Coronary artery (tissue), 2 donors: ENCODE results near the gene RAB26.

Experiments
- DNase-seq: peaks from one replicate; pipeline ENCODE4 v3.0.0-alpha.2; 2017; ENCODE audit warnings: low spot score
- H3K27ac ChIP-seq, 2 donors: fragments of 200-600 bp; sonication (generic); one replicate each; pipeline ENCODE4 v1.5.1; 2016 to 2019
- H3K4me3 ChIP-seq: fragments of 200-600 bp; sonication (generic); 2 replicates; pipeline ENCODE4 v1.5.1; 2016; ENCODE audit warnings: mild to moderate bottlenecking, moderate library complexity
- TF ChIP-seq, protein P1 (sequence below): fragments of 200-600 bp; sonication (generic); IDR thresholded peaks from one replicate; pipeline ENCODE4 v1.5.1; 2019; ENCODE audit warnings: antibody characterized with exemption

The RAB26 gene

DNA sequence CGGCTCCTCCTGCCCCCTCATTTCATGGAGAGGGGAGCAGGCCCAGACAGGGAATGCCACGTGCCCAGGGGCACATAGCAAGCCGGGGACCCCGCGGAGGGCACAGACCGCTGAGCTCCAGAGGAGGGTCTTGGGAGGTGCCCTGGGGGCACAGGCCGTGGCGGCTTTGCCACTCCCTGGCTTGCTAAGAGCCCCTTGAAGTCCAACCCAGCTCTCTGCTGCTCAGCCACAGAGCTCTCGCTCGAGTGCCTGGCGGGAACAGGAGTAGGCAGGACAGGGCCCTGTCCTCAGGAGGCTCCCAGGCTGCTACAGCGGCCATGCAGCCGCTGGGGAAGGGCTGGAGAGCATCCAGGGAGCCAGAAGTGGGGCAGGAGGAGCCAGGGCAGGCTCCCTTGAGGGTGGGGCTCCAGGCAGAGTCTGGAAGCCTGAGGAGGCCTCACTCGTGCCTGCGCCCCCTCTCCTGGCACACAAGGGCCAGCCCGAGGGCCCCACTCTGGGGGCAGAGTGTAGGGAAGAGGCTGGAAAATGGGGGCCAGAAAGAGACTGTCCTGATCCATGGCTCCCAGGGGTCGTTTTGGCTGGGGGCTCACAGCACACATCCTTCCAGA lies 4.4 kb upstream of the RAB26 start:
- TF ChIP-seq, protein P1, sequence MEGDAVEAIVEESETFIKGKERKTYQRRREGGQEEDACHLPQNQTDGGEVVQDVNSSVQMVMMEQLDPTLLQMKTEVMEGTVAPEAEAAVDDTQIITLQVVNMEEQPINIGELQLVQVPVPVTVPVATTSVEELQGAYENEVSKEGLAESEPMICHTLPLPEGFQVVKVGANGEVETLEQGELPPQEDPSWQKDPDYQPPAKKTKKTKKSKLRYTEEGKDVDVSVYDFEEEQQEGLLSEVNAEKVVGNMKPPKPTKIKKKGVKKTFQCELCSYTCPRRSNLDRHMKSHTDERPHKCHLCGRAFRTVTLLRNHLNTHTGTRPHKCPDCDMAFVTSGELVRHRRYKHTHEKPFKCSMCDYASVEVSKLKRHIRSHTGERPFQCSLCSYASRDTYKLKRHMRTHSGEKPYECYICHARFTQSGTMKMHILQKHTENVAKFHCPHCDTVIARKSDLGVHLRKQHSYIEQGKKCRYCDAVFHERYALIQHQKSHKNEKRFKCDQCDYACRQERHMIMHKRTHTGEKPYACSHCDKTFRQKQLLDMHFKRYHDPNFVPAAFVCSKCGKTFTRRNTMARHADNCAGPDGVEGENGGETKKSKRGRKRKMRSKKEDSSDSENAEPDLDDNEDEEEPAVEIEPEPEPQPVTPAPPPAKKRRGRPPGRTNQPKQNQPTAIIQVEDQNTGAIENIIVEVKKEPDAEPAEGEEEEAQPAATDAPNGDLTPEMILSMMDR = no peak
- H3K27ac ChIP-seq = no peak overlapping the region
- DNase-seq = no peak
- no peak overlapping the region for H3K4me3 ChIP-seq

DNA sequence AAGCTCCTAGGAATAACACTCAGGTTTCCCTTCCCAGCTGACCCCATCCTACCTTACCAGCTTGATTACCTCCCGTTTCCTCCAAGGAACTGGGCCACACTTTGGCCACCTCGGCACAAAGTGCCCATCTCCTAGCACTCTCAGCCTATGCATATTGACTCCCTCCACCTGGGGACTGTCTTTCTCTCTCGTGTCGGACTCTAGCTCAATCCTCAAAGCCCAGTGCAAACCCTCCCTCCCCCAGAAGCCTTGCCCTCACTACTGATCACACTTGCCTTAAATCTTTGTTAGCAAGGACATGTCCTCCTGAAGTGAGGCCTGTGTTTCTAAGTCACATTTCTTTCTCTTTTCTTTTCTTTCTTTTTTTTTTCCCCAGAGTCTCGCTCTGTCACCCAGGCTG lies 2.6 kb upstream of the RAB26 start:
- H3K27ac ChIP-seq = no peak overlapping the region

DNA sequence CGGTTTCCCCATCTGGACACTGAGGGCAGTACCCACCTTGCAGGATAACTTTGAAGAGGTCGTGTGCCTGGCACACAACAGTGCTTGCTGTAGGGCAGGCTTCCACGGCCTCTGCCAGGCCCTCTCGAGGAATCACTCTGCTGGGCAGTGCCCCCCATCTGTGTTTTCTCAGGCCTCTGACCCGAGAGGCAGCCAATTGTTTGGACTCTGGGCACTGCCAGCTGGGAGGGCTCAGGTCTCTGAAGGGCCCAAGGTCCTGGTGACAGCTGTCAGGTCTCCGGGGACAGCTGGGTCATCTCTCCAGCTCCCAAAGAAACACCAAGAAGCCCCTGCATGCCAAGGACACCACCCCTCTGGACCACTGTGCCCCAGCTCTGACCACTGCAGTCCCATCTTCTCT lies 1.0 kb upstream of the RAB26 start:
- DNase-seq = no peak
- Histone ChIP-seq H3K27ac (peak overlapping the region; percentile 47 to 70), H3K4me3 (no peak overlapping the region)
- TF ChIP-seq, protein P1 = no peak

More for the DNA sequence above, 2.6 kb upstream of the RAB26 start:
- TF ChIP-seq, protein P1 = no peak
- no peak overlapping the region for H3K4me3 ChIP-seq
- DNase-seq = no peak

DNA sequence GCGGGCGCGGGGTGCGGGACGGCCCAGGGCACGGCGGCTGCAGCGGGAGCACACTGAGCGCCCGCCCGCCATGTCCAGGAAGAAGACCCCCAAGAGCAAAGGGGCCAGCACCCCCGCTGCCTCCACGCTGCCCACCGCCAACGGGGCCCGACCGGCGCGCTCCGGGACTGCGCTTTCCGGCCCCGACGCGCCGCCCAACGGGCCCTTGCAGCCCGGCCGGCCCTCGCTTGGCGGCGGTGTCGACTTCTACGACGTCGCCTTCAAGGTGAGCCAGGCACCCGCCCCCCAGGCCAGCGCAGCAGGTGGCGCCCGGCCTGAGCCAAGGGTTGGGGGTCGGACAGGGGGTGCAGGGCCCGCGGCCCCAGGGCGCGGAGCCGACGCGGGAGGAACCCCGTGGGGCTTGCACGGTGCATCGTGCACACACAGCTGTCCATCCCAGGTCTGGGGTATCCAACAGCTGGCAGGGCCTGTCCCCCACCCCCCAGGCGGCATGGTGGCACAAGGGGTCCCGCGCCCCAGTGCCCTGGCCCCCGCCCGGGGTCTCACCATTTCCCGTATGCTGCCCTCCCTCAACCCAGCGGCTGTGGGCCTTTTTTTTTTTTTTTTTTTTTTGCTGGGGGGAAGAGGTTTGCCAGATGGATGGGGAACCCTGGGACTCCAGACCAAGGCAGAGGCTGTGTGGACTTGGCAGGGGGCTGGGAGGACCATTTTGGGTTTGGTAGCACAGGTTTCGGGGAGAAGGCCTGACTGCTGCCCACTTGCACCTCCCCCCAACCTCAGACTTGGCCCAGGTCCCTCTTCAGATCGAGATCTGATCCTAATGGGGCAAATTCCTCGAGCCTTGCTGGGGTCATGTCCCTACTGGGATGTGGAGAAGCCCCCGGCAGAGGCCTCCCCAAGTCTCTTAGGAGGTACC lies 547 bp downstream of the RAB26 start:
- TF ChIP-seq, protein P1 = no peak
- Histone ChIP-seq H3K27ac (no peak overlapping the region), H3K4me3 (peak overlapping the region; percentile 70)
- no peak for DNase-seq

DNA sequence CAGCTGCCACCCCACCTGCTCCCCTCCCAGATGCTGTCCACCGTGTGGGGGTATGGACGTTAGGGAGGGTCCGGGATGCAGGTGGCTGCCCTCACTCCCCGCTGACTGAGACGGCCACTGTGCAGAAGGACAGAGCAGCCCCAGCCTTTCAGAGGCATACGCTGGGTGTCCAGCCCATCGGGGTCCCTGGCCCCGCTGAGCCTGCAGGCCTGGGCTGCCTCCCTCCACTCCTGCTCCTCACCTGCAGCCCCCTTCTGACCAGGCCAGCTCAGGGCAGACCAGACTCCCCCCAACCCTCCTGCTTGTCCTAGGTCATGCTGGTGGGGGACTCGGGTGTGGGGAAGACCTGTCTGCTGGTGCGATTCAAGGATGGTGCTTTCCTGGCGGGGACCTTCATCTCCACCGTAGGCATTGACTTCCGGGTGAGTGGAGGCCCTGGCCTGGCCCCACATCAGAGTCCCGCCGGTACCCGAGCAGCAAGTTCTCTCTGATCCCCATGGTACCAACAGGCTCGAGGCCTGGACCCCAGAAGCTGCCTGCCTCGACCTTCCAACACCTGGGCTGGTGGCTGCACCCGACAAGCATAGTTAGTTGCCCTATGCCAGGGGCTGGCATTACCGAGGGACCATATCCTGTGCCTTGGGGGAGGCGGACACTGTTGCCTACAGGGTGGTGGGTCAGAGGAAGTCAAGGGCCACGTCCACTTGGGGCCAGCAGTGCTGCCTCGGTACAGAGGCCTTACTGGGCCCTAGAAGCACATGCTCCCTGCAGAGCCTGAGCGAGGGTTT lies 1.4 kb downstream of the RAB26 start:
- no peak for DNase-seq
- H3K27ac ChIP-seq = no peak overlapping the region
- TF ChIP-seq, protein P1 = no peak

DNA sequence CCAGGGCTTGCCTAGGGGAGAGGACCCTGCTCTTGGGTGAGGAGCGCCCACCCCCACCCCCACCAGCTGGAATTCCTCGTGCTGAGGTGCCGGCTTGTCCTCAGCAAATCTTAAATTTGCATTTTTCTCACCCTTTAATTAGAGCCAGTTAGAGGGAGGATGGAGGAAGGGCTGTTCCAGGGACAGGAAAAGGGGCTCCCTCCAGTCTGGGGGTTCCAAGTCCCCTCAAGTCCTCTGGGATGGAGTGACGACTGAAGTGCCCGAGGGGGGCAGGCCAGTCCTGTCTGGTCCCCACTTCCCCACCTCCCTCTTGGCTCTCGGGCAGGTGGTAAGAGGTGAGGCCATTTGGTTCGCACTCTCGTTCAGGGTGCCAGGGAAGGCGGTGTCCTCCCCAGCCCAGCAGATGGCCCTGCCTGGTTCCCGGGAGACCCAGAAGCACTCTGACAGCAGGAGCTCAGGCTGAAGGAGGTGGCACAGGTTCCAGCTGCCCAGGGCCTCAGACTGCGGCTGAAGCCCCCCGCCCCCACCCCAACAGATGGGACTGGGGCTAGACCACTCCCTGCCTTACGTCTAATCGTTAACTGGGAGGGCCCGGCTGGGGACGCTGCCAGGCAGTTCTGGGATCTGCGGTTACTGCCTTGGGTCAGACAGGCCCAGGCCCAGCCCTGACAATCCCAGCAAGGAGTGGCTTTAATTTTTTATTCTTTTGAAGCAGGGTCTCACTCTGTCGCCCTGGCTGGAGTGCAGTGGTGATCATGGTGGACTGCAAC lies 2.2 kb downstream of the RAB26 start:
- no peak overlapping the region for H3K27ac ChIP-seq
- TF ChIP-seq, protein P1 = no peak
- no peak for DNase-seq
- no peak overlapping the region for H3K4me3 ChIP-seq

More for the DNA sequence above, 1.4 kb downstream of the RAB26 start:
- no peak overlapping the region for H3K4me3 ChIP-seq
